HK-2 (cell line): ENCODE data around the gene RPUSD3.
"Not testable (repeated sequence)": the region's sequence is repeated elsewhere in the genome, so short reads cannot be mapped to it uniquely, and the experiment has no call there.

Experiments used
- DNase-seq: peaks from one replicate; pipeline ENCODE4 v3.0.0-alpha.2; 2018; ENCODE audit not compliant: unreplicated experiment

The RPUSD3 gene

GRCh38 chr3:9843715-9844438, at the start of gene RPUSD3:
RPUSD3 (minus strand) TSS chr3:9844008; CDS start chr3:9843990, 18 bp downstream.
- peak; percentile 94 for DNase-seq

GRCh38 chr3:9891072-9891622, 47.3 kb upstream of the RPUSD3 start:
- DNase-seq = no peak

- DNase-seq = peak; percentile 87
Measured at GRCh38 chr3:9890249-9891071, 46.7 kb upstream of the RPUSD3 start, which contains the start of gene JAGN1. JAGN1 (plus strand) TSS chr3:9890610; CDS start chr3:9890723, 113 bp downstream.

GRCh38 chr3:9889405-9889804, 45.6 kb upstream of the RPUSD3 start:
- no peak for DNase-seq

GRCh38 chr3:9888540-9888939, 44.7 kb upstream of the RPUSD3 start:
- DNase-seq = no peak

- no peak for DNase-seq
Measured at GRCh38 chr3:9887480-9887879, 43.7 kb upstream of the RPUSD3 start.

GRCh38 chr3:9886328-9886727, 42.5 kb upstream of the RPUSD3 start:
- DNase-seq = no peak

GRCh38 chr3:9884555-9885165, 40.9 kb upstream of the RPUSD3 start:
- no peak for DNase-seq

GRCh38 chr3:9883706-9884554, 40.1 kb upstream of the RPUSD3 start:
- no peak for DNase-seq

- no peak for DNase-seq
Measured at GRCh38 chr3:9881441-9881840, 37.6 kb upstream of the RPUSD3 start.

GRCh38 chr3:9879830-9880549, 36.2 kb upstream of the RPUSD3 start, which contains the start of gene CIDEC:
CIDEC (minus strand) TSS chr3:9880253; CDS start chr3:9878486, 1,767 bp downstream.
- DNase-seq = no peak

- no peak for DNase-seq
Measured at GRCh38 chr3:9878700-9879099, 34.9 kb upstream of the RPUSD3 start.

GRCh38 chr3:9876991-9877390, 33.2 kb upstream of the RPUSD3 start:
- DNase-seq = no peak

- DNase-seq = not testable (repeated sequence)
Measured at GRCh38 chr3:9876255-9876654, 32.4 kb upstream of the RPUSD3 start.

- DNase-seq = no peak
Measured at GRCh38 chr3:9875448-9875847, 31.6 kb upstream of the RPUSD3 start.

GRCh38 chr3:9872067-9872466, 28.3 kb upstream of the RPUSD3 start:
- not testable (repeated sequence) for DNase-seq

GRCh38 chr3:9870978-9871377, 27.2 kb upstream of the RPUSD3 start:
- no peak for DNase-seq

- DNase-seq = no peak
Measured at GRCh38 chr3:9869955-9870354, 26.1 kb upstream of the RPUSD3 start.

- DNase-seq = no peak
Measured at GRCh38 chr3:9867106-9867505, 23.3 kb upstream of the RPUSD3 start.

GRCh38 chr3:9866639-9867038, 22.8 kb upstream of the RPUSD3 start:
- no peak for DNase-seq
